GM18951 (cell line): Measurements from ENCODE around the gene NHERF1.

Experiments used
- POLR2A ChIP-seq: IDR thresholded peaks from 4 replicates; pipeline ENCODE4 v1.6.1; 2011; ENCODE audit warnings: mild to moderate bottlenecking; ENCODE audit not compliant: insufficient read length, insufficient read depth; ENCODE audit errors: extremely low read depth
- in situ Hi-C: fragments of 300-500 bp; cut with MboI; formaldehyde crosslinking; loops from one replicate; pipeline ENCODE4 v1.12.0; 2022; ENCODE audit warnings: low sequenced_read_pairs, mixed read lengths, inconsistent platforms; ENCODE audit not compliant: unreplicated experiment

NHERF1 gene

GRCh38 chr17:74780443-74781238, 32.2 kb downstream of the NHERF1 start:
- in situ Hi-C loops: no loop called here
- TF ChIP-seq POLR2A: no peak

DNA sequence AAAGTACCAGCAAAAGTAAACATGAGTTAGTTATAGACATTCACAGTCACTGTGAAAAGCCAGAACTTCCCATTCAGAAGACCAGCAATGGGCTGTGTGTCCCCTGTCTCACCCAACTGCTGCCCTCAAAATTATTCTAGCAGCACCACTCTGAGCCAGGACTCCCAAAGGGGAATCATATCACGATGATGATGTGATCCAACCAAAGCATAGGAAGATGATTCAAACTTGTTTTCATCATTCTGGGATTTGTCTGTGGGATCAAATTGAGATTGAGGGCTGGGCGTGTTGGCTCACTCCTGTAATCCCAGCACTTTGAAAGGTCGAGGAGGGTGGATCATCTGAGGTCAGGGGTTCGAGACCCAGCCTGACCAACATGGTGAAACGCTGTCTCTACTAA, 34.1 kb downstream of the NHERF1 start:
- in situ Hi-C loops: no loop called here
- no peak for TF ChIP-seq POLR2A

- no peak for TF ChIP-seq POLR2A
- in situ Hi-C loops: no loop called here
Measured at GRCh38 chr17:74784125-74784810, 35.8 kb downstream of the NHERF1 start.

- no peak for TF ChIP-seq POLR2A
Measured at GRCh38 chr17:74785096-74785980, 36.9 kb downstream of the NHERF1 start.

DNA sequence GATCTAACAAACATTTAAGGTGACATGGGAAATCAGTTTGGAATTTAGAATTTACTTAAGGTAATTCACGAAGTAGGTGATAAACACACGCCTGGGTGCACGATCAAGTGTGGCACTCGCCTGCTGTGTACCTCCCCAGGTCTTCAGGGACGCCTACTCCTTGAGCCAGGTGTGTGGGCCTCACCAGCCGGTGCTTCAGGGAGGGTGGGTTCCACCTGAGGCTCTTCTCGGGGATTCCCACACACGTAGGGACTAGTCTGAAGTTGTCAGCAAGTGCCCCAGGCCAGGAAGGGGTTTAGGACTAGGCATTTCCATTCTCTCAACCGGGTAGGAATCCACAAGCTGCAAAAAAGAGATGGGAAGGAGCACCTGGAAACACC, 37.5 kb downstream of the NHERF1 start:
- in situ Hi-C loops: no loop called here
- TF ChIP-seq POLR2A: no peak

More at GRCh38 chr17:74785096-74785980, 36.9 kb downstream of the NHERF1 start:
- in situ Hi-C loops: no loop called here

DNA sequence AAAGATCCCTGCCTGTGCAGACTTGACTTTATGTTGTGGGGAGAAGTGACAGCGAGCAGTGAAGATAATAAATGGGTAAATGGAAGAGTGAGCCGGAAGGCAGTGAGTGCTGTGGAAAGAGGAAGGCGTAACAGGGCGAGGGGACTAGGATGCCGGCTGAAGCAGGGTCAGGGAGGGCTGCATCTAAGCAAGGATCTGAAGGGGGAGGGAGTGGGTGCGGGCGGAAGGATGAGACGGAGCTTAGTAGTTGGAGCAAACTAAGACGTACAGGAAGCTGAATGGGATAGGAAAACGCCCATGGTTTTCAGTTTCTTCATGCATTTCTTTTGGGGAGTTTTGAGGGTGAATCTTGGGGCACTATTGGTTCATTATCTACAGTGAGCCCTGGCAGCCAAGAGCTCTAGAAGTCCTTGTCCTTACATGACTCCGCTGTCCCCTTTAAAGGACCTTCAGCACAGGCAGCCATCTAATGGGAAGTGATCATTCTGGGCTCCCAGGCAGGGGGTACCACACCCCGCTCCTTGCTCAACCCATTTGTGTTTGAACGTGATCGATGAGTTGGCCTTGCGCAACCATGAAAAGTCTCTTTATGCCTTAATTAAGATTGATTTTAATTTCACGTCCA, 38.1 kb downstream of the NHERF1 start:
- TF ChIP-seq POLR2A: no peak
- in situ Hi-C loops: no loop called here

DNA sequence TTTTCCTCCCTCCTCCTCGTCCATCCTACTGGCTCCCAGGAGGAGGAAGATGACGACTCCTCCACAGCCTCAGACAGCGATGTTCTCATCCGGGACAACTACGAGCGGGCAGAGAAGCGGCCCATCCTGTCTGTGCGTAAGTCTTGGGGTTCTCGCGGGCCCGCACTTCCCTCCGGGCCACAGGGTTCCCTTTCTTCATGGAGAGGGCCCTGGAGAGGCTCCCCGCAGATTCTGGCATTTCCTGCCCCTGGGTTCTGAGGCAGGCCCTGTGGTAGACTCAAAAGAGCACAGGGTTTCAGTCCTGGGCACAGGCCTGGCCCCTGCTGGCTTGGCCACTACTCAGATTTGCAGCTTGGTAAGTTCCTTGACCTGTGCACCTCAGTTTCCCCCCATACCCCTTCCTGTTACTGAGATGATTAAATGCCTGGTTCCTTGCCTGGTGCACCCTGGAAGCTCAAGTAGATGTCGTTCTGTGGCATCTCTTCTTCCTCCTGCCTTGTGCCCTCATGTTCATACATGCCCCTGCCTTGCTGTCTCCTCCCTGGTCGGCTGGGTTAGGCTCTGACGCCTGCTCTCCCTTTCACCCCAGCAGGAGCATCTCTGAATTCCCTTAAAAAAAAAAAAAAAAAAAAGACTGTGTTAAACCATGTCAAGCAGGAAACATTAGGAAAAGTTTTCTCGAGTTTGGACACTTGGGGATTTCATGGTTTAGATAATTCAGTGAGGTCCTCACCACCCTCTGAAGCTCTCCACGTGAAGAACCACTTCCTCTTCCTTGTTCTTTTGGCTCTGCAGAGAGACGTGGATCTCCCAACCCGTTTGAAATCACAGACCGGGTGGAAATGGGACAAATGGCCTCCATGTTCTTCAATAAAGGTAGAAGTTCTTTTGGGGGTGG, 42.0 kb downstream of the NHERF1 start:
- in situ Hi-C loops: no loop called here
- no peak for TF ChIP-seq POLR2A

DNA sequence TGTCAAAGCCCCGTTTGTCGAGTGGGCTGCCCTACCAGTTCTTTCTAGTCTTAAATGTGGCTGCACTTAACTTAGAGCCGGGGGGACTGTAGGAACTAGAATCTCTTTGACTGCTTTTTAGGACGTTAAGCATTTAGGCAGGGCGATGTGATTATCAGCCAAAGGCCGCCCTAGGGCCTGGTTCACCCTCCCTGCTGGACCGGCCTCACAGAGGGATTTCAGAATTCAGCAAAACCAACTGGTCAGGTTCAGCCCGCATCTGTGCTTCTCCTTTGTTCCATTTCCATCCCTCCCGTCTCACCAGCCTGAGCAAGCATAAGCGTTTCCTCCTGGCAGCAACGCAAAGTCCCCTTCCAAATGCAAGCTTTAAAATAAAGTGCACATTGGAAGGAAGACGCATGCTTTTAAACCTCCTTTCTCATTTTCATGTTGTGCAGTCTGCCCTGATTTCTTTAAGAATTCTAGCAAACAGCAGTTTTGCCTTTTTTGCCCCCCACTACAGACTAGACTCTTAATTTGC, 44.2 kb downstream of the NHERF1 start:
- in situ Hi-C loops: no loop called here
- TF ChIP-seq POLR2A: no peak

DNA sequence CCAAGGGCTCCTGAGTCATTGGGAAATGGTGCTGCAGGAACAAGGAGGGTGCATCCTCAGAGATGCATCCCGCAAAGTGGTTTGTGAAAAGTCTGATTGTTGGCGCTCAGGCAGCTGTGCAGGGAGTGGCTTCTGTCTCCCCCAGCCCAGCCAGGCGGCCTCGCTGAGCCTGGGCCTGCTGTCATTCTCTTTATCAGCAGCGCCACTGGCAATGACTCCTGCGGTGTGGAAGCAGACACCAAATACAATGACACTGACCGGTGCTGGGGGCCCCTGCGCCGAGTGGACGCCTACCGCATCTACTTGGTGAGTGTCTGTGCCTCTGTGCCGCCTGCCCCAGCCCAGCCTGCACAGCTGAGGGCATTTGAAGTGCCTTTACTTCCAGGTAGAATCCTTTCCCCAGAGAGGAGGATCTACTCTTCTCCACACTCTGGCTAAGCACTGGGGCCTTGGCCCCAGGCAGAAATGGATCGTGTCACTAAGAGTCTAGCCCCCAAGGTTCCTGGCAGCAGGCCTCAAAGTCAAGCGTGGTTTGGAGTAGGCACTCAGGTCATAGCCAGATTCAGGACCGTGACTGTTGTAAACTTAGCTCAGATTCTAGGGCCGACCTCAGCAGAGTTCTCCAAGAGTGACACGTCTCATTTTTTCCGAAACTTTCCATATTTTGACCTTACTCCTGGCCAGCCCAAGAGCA, 47.0 kb downstream of the NHERF1 start:
- in situ Hi-C loops: no loop called here
- TF ChIP-seq POLR2A: no peak

DNA sequence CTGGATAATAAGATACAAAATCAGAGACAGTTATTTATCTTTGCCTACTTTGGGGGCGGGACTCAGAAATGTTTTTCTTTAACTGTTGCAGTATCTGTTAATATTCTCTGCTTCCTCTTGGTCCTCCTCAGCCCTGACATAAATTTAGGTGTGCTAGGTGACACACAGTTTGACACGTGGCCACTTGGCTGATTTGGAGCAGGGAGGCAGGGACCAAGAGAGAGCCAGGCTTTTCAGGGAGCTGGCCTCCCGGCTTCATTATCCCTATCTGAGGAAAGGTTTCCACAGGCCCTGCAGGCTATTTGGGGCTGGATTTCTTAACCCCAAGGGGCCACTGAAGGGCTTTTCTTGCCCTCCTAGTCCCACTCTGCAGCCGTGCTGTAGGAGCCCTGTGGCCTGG, 47.8 kb downstream of the NHERF1 start:
- in situ Hi-C loops: no loop called here
- no peak for TF ChIP-seq POLR2A

DNA sequence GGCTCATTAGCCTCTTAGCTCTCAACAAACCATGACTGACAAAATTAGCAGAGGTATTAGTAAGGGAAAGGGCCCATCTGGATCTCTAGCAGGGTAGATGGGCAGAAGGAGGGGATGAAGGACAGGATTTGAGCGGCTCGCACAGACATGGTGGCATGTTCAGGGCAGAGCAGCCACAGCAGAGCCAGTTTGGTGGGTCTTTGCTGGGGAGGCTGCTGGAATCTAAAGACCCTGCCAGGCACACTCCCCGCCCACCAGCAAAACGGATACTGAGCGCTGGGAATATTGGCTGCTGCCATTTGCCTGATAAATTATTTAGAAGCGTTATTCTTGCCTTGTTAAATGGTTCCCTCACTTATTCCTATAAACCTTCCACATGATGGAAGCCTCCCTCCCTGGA, 48.4 kb downstream of the NHERF1 start:
- in situ Hi-C loops: no loop called here
- no peak for TF ChIP-seq POLR2A

- in situ Hi-C loops: no loop called here
- TF ChIP-seq POLR2A: no peak
Measured at GRCh38 chr17:74797824-74798223, 49.4 kb downstream of the NHERF1 start.
